ENCODE data around the gene GAB4. TPM values are rescaled to one million over a fixed set of nuclear protein-coding genes. Genes with fewer than 3 reads are reported as not detected.
"Not testable (repeated sequence)": the region's sequence is repeated elsewhere in the genome, so short reads cannot be mapped to it uniquely, and the experiment has no call there.

Gene GAB4
- total and polyA plus RNA-seq, 2 of the 13 experiments (the other 11 are each of a cell fraction or from before 2014, with no cell fraction given), result not detected

DNA sequence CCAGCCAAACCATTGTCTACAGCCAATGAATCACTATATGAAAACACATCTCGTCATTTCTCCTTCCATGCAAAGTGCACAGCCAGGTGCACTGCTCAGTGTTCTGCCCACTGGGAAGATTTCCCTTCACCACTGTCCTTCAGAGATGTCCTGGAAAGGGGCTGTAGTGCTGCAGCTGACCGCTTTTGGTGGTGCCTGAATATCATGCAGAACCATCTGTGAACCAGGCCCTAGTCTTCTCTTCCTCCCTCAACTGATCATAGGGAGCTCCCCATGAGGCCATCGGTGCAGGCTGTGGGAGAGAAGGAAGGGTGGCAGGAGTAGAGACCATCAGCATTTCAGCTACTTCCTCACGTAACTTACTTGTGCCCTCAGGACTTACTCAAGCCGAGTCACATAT lies 70.2 kb downstream of the GAB4 start (continued):
- TF ChIP-seq, protein P1, sequence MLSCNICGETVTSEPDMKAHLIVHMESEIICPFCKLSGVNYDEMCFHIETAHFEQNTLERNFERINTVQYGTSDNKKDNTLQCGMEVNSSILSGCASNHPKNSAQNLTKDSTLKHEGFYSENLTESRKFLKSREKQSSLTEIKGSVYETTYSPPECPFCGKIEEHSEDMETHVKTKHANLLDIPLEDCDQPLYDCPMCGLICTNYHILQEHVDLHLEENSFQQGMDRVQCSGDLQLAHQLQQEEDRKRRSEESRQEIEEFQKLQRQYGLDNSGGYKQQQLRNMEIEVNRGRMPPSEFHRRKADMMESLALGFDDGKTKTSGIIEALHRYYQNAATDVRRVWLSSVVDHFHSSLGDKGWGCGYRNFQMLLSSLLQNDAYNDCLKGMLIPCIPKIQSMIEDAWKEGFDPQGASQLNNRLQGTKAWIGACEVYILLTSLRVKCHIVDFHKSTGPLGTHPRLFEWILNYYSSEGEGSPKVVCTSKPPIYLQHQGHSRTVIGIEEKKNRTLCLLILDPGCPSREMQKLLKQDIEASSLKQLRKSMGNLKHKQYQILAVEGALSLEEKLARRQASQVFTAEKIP (CRISPR knock-in tag; IDR thresholded peaks at IDR 0.05; ENCODE audit: borderline replicate concordance), result no peak
- no peak for TF ChIP-seq SMYD3 (CRISPR knock-in tag; IDR thresholded peaks at IDR 0.05)
- no peak for TF ChIP-seq ZNF124 (CRISPR knock-in tag; IDR thresholded peaks at IDR 0.05)
- no peak for TF ChIP-seq TAF1 (CRISPR knock-in tag; IDR thresholded peaks at IDR 0.05)
- TF ChIP-seq, protein P2, sequence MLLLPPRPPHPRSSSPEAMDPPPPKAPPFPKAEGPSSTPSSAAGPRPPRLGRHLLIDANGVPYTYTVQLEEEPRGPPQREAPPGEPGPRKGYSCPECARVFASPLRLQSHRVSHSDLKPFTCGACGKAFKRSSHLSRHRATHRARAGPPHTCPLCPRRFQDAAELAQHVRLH (CRISPR knock-in tag; IDR thresholded peaks at IDR 0.05; ENCODE audit: borderline replicate concordance, low read depth), result no peak
- no peak for TF ChIP-seq ZNF564 (CRISPR knock-in tag; IDR thresholded peaks at IDR 0.05)
- TF ChIP-seq FOXA3 (CRISPR knock-in tag; IDR thresholded peaks at IDR 0.05), result no peak
- TF ChIP-seq, protein P3, sequence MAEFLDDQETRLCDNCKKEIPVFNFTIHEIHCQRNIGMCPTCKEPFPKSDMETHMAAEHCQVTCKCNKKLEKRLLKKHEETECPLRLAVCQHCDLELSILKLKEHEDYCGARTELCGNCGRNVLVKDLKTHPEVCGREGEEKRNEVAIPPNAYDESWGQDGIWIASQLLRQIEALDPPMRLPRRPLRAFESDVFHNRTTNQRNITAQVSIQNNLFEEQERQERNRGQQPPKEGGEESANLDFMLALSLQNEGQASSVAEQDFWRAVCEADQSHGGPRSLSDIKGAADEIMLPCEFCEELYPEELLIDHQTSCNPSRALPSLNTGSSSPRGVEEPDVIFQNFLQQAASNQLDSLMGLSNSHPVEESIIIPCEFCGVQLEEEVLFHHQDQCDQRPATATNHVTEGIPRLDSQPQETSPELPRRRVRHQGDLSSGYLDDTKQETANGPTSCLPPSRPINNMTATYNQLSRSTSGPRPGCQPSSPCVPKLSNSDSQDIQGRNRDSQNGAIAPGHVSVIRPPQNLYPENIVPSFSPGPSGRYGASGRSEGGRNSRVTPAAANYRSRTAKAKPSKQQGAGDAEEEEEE (CRISPR knock-in tag; IDR thresholded peaks at IDR 0.05; ENCODE audit: borderline replicate concordance), result no peak

DNA sequence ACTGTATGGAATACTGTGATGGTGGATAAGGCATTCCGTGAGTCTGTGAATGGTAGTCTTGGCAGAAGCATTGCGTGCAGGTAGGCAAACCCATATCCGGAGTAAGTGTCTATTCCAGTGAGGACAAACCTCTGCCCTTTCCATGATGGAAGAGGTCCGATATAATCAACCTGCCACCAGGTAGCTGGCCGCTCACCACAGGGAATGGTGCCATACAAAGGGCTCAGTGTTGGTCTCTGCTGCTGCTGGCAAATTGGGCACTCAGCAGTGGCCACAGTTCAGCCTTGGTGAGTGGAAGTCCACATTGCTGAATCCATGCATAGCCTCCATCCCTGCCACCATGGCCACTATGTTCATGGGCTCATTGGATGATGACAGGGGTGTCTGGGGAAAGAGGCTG lies 70.8 kb downstream of the GAB4 start:
- ATAC-seq; H3K4me3 ChIP-seq (replicated peaks in 1 of 3; ENCODE audit: insufficient read depth in 1 of 3, low read depth in 2 of 3, low read length in 3 of 3); DNase-seq (ENCODE audit: low spot score); FAIRE-seq; in situ Hi-C loops (cut with HindIII; ENCODE audit: extremely low pct_ligation_motif_present, low pct_unique_long_range_greater_than_20kb); H3K9me3 ChIP-seq (ENCODE audit: low read length); H3K27me3 ChIP-seq (ENCODE audit: control insufficient read depth in 1 of 2, insufficient read depth in 2 of 2, low read length in 2 of 2); H3K79me2 ChIP-seq (ENCODE audit: insufficient read depth, low read length); H3K36me3 ChIP-seq (replicated peaks in 1 of 2; ENCODE audit: control insufficient read depth in 1 of 2, insufficient read depth in 2 of 2, low read length in 2 of 2); H3K4me1 ChIP-seq (ENCODE audit: insufficient read depth, low read length); intact Hi-C loops (cut with micrococcal nuclease; ENCODE audit: unreplicated experiment); CTCF ChIA-PET (ENCODE audit: low intra/inter-chr PET ratio, low total read pairs); H2AFZ ChIP-seq (ENCODE audit: low read length); H4K20me1 ChIP-seq (ENCODE audit: insufficient read depth, low read length); BruUV-seq (replicated peaks); H3K4me2 ChIP-seq (ENCODE audit: low read depth, low read length); H3K27ac ChIP-seq (ENCODE audit: extremely low read length, insufficient read depth, low read length); POLR2A ChIA-PET; H3K9ac ChIP-seq (ENCODE audit: insufficient read depth, low read depth, low read length): not testable (repeated sequence)
- 0% methylated on average over 1 of the region's 5 CpGs for WGBS (ENCODE audit: low lambda C conversion rate)

All from HepG2 (cell line).